Measurements from ENCODE around the gene CHST7.

CHST7 gene

DNA sequence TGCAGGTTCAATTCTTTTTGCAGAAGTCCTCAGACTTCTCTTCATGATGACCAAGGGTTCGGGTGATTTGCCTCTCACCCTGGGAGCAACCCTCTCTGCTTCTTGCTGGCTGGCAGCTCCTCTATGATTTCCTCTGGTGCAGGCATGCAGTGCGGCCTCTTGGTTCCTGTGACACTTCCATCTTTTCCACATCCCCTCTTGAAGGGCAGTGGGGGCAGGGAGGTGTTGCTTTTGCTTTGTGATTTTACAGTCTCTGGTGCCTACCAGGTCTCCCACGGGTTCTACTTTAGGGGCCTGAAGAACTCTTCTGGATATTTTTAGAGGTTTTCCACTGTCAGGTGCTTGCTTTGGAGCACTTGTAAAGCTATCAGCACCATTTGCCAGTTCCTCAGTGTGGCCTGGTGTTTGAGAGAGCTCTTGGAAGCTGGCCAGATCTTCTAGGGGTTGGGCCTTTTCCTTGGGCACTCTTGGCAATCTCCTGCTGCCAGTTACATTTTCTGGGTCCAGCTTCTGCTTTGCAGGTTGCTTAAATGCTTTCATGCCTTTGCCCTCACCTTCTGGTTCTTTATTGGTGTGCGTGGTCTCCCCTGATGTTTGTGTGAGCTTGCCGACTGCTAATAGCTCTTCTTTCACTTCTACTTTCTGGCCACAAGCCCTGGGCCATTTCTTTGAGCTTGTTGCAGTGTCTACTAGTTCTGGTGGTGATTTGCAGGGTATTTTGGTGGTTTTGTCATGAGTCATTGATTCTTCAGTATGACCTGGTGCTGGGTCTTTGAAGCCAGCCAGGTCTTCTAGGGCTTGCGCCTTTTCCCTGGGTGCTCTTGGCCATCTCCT, 11.5 kb upstream of the CHST7 start:
- in situ Hi-C loops (cut with HindIII; ENCODE audit: low sequenced_read_pairs): no loop called here
- no peak overlapping the region for H3K4me3 ChIP-seq (ENCODE audit: low read depth, low read length)
- TF ChIP-seq, protein P1, sequence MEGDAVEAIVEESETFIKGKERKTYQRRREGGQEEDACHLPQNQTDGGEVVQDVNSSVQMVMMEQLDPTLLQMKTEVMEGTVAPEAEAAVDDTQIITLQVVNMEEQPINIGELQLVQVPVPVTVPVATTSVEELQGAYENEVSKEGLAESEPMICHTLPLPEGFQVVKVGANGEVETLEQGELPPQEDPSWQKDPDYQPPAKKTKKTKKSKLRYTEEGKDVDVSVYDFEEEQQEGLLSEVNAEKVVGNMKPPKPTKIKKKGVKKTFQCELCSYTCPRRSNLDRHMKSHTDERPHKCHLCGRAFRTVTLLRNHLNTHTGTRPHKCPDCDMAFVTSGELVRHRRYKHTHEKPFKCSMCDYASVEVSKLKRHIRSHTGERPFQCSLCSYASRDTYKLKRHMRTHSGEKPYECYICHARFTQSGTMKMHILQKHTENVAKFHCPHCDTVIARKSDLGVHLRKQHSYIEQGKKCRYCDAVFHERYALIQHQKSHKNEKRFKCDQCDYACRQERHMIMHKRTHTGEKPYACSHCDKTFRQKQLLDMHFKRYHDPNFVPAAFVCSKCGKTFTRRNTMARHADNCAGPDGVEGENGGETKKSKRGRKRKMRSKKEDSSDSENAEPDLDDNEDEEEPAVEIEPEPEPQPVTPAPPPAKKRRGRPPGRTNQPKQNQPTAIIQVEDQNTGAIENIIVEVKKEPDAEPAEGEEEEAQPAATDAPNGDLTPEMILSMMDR (IDR thresholded peaks at IDR 0.05; ENCODE audit: low read depth, low read length, missing control alignments): no peak
- no peak for DNase-seq (ENCODE audit: low read depth)

DNA sequence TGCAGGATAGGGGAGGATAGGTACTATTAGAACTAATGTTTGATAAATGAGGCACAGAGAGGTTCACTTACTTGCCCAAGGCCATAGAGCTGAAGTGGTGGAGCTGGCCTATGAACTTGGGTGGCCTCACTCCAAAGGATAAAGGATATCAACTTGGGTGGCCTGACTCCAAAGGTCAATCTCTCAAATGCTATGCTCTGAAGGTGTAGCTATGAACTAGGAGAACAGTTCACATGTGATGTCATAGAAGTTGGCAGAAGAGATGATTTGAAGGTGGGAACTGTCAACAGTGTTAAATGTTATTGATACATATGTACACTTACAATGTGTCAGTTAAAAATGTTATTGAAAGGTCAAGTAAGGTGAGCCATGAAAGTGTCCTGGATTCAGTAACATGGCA, 6.2 kb upstream of the CHST7 start:
- no peak overlapping the region for H3K4me3 ChIP-seq (ENCODE audit: low read depth, low read length)
- TF ChIP-seq, protein P1 (IDR thresholded peaks at IDR 0.05; ENCODE audit: low read depth, low read length, missing control alignments): no peak
- in situ Hi-C loops (cut with HindIII; ENCODE audit: low sequenced_read_pairs): no loop called here
- DNase-seq (ENCODE audit: low read depth): no peak

DNA sequence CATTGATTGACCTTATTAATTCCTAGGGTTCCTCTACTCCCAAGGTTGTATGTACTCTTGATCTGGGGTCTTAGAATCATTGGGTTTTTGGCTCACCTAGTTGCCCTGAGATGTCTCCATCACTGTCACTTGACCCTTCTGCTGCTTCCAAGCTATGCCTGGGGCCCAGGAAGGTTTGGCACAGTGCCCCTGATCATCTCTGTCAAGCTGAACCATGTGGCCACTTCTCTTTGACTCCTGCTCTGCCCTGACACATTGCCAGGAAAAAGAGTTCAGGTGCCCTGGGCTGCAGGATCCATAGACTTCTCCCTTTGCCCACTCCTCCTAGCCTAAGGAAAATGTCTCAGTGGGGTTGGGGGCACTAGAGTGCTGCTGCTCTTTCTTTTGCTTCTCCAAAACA, 3.9 kb upstream of the CHST7 start:
- in situ Hi-C loops (cut with HindIII; ENCODE audit: low sequenced_read_pairs): no loop called here
- TF ChIP-seq, protein P1 (IDR thresholded peaks at IDR 0.05; ENCODE audit: low read depth, low read length, missing control alignments): no peak
- no peak overlapping the region for H3K4me3 ChIP-seq (ENCODE audit: low read depth, low read length)
- no peak for DNase-seq (ENCODE audit: low read depth)

DNA sequence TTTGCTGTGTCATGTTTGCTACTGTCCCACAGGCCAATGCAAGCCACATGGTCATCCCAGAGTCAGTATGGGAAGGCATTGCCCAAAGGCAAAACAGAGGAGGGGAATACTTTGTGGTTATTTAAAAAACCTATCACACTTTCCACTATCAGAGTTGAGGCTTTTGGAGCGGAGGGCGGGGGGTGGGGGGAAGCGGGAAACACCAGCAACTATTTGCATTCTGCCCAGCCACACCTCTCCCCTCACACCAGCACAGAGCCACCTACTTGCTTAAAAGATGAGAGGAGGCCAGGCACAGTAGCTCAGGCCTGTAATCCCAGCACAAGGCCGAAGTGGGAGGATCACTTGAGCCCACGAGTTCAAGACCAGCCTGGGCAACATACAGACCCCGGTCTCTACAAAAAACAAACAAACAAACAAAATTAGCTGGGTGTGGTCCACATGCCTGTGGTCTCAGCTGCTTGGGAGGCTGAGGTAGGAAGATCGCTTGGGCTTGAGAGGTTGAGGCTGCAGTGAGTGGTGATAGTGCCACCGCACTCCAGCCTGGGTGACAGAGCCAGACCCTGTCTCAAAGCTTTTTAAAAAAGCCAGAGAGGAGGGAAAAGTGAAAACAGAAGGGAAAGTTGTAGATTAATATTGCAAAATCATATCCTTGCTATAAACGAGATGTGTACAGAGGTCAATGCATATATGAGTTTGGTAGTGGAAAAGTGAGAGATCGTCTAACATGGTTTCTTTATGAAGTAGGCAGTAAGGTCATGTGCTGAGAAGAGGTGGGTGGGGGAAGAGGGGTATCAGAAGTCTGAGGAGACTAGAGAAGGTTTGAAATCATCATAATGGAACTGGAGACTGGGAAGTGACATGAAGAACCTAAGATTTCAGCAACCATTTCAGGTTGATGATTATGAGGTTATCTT, 1.9 kb upstream of the CHST7 start:
- H3K4me3 ChIP-seq (ENCODE audit: low read depth, low read length): no peak overlapping the region
- in situ Hi-C loops (cut with HindIII; ENCODE audit: low sequenced_read_pairs): no loop called here
- TF ChIP-seq, protein P1 (IDR thresholded peaks at IDR 0.05; ENCODE audit: low read depth, low read length, missing control alignments): no peak
- no peak for DNase-seq (ENCODE audit: low read depth)

DNA sequence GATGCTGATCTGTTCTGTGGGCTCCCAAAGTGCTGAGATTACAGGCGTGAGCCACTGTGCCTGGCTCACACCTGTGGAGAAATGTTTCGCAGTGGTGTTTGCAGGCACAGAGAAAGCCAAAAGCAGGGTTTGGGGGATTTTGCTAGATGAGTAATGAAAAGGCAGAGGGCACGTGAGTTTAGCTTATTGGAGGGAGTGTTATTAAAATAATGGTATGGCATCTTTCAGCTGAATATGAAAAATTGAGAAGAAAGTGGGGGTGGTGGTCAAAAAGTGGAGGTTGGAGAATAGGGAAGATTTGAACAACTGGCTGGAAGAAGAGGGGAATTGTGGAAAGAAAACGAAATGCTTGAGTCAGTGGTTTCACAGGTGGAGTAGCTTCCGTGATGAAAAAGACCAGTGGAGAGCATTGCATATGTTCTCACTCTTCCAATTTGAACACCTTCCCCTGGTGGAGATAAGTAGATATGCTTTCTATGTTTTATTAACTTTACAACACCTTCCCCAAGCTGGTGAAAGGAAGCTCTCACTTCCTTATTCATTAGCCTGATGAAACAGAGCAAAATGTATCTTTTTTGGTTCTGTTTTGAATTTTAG, 1.1 kb upstream of the CHST7 start:
- no peak for DNase-seq (ENCODE audit: low read depth)
- H3K4me3 ChIP-seq (ENCODE audit: low read depth, low read length): no peak overlapping the region
- in situ Hi-C loops (cut with HindIII; ENCODE audit: low sequenced_read_pairs): no loop called here
- TF ChIP-seq, protein P1 (IDR thresholded peaks at IDR 0.05; ENCODE audit: low read depth, low read length, missing control alignments): no peak

All from astrocyte of the cerebellum (primary cell).